COLO668 (cell line): ENCODE data around the gene TREH.
"Not testable (repeated sequence)": the region's sequence is repeated elsewhere in the genome, so short reads cannot be mapped to it uniquely, and the experiment has no call there.

Experiments
- DNase-seq: peaks from one replicate; lab custom pipeline; 2025; ENCODE audit not compliant: unreplicated experiment; lab: John Stamatoyannopoulos, UW

The TREH gene

DNA sequence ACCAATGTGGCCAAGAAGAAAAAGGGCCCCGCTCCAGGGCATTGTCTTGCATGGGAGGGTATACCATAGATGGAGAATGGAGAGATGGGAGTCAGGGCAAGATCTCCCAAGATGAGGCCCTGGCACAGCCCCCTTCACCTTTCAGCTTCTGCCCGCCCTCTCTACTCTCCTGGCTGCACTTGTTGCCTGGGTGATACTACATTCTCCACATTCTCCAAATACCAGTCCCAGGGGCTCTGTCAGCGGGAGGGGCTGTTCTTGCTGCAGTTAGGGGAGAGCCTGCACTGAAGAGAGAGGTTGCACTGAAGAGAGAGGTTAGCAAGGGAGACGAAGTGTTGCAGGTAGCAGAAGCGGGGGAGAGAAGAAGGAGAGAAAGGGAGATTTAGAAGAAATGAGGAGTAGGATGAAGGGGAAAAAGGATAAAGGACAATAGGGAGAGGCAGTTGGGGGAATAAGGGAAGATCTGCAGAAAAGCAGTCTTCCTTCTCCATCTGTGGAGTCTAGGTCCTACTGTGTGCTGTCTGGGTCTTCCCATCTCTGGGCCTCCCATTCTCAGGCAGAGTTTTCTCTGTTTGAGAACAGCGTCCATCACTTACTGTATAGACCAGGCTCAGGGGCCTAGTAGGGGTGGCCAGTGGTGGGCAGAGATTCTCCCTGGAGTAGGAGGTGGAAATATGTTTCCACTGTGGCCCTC lies 64.0 kb downstream of the TREH start:
- DNase-seq = no peak

DNA sequence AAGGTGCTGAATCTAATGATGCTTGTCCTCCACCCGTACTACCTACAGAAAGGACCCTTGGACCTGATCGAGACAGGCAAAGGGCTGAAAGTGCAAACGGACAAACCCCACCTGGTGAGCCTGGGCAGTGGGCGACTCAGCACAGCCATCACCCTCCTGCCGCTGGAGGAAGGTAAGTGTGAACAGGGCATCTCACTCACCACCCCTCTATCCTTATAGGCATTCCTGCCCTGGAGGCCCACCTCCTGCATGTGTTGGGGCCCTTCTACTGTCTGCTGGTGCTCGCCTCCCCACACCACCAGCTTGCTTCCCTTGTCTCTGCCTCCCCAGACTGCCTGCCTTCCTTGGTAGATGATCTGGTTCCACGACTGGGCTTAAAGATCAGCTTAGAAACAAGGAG lies 64.9 kb downstream of the TREH start:
- no peak for DNase-seq

DNA sequence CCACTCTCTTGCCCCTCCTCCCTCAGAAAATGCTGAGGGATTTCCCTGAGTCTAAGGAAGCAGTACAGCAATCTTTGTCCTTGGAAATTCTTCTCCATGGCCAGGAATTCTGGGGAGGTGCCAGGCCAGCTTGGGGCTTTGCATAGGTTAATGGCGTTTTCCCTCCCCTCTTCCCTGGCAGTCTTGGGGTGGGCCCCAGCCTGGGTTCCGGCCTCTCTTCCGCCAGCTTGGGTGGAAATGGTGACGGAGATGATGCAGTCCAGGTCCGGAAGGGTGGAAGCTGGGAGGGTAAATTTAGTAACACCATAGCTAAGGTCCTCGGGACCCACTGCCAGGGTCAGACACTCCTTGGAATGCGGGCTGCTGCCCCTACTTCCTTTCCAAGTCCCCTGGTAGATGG lies 67.1 kb downstream of the TREH start:
- no peak for DNase-seq

DNA sequence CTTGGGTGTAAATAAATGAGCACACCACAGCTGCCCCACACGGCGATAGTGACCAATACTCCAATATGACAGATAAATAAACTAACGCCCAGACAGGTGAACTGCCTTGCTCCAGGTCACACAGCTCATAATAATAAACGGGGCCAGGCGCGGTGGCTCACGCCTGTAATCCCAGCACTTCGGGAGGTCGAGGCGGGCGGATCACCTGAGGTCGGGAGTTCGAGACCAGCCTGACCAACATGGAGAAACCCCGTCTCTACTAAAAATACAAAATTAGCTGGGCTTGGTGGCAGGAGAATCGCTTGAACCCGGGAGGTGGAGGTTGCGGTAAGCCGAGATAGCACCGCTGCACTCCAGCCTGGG lies 68.0 kb downstream of the TREH start:
- DNase-seq = not testable (repeated sequence)

DNA sequence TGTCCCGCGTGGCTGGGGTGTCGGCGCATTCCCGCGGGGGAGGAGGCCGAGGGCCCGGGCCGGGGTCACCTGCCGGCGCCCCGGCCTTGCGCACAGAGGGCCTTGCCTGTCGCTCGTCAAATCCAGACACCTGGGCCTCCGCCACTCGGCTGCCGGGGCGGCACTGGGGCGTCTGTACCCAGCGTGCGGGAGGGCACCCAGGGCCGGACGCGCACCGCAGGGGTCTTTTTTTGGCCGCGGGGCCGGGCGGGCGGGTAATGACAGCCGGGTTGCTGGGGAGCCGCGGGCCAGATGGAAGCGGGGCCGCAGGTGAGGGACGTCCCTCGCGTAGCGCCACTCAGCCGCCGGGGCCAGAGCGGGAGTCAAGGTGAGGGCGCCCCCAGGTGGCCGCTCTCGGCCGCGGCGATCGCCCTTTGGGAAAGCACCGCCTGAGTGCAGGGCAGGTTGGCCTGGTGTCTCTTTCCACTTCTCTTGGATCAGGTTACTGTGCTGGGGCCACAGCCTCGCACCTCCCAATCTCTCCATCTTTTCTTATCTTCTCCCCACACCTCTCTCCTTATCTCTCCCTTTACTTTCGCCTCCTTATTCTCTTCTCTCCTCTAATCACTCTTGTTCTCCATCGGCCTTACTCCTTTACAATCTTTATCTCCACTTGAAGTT lies 68.5 kb downstream of the TREH start:
- peak; percentile 90 for DNase-seq

DNA sequence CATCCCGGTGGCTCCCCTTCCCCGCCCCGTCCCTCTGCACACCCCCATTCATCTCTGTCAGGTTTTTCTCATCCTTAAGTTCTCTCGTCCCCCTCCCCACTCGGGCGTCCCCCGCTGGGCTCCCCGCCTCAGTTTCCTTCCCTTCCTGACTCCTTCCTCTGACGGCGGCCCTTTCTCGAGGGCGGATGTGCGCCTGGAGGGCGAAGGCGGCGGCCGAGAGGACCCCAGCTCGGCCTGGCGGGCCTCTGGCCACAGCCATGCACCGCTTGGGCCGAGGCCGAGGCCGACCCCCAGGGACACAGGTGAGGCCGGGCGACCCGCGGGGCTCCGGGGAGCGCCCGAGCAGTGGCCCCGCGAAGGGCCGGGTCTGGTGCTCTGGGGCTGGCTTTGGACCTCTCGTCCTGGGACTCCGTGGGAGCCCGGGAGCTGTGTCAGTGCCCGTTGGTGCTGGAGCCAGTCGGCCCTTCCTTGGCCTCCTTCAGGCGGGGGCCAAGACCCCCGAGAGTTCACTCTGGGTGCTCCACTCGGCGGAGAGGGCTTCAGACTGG lies 69.2 kb downstream of the TREH start:
- no peak for DNase-seq

DNA sequence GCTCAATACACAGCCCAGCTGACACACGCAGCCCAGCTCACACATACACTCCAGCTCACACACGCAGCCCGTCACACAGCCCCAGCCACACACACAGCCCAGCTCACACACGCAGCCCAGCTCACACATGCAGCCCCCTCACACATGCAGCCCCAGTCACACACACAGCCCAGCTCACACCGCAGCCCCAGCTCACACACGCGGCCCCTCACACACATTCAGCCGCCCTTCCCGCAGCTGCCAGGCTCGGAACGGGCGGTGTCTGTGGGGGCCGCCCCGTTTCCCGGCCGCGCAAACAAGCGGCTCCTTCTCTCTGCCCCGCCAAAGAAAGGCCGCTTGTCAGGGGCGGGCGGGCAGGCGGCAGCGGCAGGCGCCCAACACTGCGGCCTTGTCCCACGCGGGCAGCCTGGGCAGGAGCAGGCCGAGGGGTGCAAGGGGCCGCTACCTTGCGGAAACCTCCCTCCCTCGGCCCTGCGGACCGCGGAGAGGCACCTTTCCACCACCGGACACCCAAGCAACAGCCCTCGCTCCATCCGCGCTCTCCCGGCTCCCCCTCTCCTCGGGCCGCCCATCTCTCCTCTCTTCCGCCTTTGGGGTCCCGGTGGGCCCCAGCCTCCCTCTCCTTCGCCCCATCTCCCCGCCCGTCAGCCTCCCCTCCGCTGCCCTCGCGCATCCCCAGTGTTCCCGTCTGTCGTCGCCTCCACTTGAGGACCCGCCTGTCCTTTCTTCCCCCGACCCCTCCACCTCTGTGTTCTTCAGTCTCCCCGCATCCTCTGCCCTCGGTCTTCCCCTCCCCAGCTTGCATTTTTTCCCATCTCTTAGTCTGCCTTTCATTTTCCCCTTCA lies 69.8 kb downstream of the TREH start:
- peak; percentile 46 for DNase-seq

DNA sequence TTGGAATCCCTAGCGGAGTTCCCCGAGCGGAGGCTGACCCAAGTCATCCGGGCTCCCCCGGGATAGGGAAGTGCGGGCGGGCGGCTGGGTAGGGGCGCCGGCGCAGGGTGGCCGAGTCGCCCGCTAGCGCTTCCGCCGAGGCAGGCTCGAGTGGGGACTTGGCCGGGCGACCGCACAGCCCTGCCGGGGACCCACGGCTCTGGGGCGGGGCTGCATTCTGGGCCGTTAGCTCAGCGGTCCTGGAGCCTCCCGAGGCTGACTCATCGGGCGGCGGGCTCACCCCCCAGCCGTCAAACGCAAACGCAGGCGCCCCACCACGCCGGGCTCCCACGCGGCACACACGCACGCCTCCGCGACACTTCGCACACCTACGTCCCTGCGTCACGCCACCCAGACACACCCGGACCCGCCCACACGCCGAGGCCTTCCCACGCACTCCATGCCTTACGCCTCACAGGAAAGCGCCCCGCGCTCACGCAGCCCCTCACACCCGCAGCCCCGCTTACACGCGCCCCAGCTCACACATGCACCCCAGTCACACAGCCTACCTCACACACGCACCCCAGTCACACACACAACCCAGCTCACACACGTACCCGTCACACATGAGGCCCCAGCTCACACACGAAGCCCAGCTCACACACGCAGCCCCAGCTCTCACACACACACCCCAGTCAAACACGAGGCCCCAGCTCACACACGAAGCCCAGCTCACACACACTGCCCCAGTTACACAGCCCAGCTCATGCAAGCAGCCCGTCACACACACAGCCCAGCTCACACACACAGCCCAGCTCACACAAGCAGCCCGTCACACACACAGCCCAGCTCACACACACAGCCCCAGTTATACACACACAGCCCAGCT lies 70.9 kb downstream of the TREH start:
- DNase-seq = peak; percentile 54

DNA sequence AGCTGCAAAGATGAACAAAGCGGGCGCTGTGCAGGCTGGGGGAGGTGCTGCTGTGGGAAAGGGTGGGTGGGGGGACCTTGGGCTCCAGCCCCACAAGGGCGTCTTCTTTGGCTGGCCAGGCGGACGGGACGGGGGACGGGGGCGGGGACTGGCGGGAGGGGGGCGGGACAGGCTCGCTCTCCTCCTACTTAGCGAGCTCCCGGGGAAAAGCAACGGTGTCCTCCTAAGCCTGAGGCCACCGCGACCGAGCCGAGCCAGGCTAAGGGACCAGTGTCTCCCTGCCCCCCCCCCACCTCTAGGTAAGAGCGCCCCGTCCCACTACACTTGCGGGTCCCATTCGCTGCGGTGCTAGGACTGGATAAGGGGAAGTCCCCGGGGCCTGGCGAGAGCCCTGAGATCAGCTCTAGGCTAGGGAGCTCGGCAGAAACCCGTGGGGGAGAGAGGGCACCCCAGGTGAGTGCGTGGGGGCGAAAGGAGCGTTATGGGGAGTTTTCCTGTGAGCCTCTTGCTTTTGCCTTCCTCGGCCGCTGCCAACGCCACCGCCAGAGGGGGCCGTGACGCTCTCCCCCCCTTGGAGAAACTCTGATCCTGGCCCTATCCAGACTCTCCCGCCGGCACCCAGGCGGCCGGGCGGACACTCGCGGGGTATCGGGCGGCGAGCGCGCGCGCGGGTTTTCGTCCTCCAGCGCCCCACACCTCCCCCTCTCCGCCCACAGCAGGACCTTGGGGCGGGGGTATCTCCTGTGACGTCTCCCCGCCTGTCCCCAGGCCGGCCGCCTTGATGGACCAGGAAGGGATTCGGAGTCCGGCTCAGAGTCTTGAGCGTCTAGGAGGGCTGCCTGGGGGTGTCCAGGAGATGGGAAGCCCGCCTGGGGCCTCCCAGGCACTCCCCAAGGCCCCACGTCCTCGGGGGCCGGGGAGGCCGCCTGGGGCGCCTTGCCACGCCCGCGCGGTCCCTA lies 71.8 kb downstream of the TREH start, which contains the start of gene PHLDB1:
PHLDB1 (plus strand) TSS at position 215 of the 959 bp plus-strand sequence. CDS start 6,222 bp downstream, outside the sequence.
- DNase-seq = peak; percentile 59
